HepG2 (cell line): ENCODE results near the gene NARF. TPM values are rescaled to one million over a fixed set of nuclear protein-coding genes. Genes with fewer than 3 reads are reported as not detected.

ENCODE experiments used
- ARNT2 ChIP-seq: sonication (generic); formaldehyde crosslinking; IDR thresholded peaks from 2 replicates; pipeline ENCODE4 v1.8.0; 2022; ENCODE audit warnings: mild to moderate bottlenecking, low read depth, missing genetic modification reagents, moderate library complexity
- MXI1 ChIP-seq: IDR thresholded peaks from 3 replicates; pipeline ENCODE4 v1.6.1; 2012; ENCODE audit warnings: low read depth, low read length, inconsistent platforms, borderline replicate concordance
- RCOR2 ChIP-seq: IDR thresholded peaks from 2 replicates; pipeline ENCODE4 v1.6.1; 2016; ENCODE audit warnings: missing biosample characterization, missing genetic modification reagents
- ZNF407 ChIP-seq: sonication (generic); formaldehyde crosslinking; IDR thresholded peaks from one replicate; pipeline ENCODE4 v1.5.1; 2020; ENCODE audit warnings: mild to moderate bottlenecking, missing genetic modification reagents; ENCODE audit errors: not compliant biosample characterization
- polyA plus RNA-seq, 8 experiments: library from polyadenylated mRNA; depleted of rRNA in 3 of 8; stranded (reverse) in 7 of 8; unstranded in 1 of 8; fragments of >200 nt; fragmentation: Illumina TruSeq in 4 of 8; extraction: Trizol in 4 of 8; gene quantifications; 2 replicates each; pipeline versions ENCODE4 v1.2.1 to v1.2.3, GENCODE V29; 2011 to 2016; ENCODE audit warnings: low read depth in 4 of 8, missing spikeins in 1 of 8, mixed read lengths in 1 of 8; ENCODE audit not compliant: insufficient read depth in 1 of 8
- total RNA-seq, 5 experiments: library from RNA; depleted of rRNA; stranded (reverse); fragments of >200 nt; fragmentation: Illumina TruSeq; extraction: Trizol; gene quantifications; 2 replicates each; pipeline ENCODE4 v1.2.3, GENCODE V29; 2016; ENCODE audit warnings: low read depth in 1 of 5
- TF ChIP-seq, protein P1 (sequence below): IDR thresholded peaks from 2 replicates; pipeline ENCODE4 v1.6.1; 2016

Gene NARF
- total and polyA plus RNA-seq, 2 of the 13 experiments (the other 11 are each of a cell fraction or from before 2014, with no cell fraction given): 61.1 to 144 TPM

DNA sequence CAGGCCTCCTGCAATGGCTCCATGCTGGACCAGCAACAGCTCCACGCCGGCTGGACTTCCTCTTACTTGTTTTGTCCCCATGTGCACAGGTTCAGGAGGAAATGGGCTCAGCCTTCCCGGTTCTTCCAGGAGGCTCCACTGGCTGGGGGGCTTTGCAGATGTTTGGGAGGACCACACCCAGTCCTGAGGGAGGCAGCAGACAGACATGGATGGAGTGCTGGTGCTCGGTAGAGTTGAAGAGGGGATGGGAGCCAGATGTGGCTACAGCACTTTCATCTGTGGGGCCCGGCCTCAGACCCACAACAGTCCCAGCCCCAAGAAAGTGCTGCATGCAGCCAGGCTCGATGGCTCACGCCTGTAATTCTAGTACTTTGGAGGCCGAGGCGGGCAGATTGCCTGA lies 21.8 kb downstream of the NARF start (continued):
- TF ChIP-seq ZNF407 (CRISPR knock-in tag): no peak
- TF ChIP-seq RCOR2: no peak
- TF ChIP-seq, protein P1, sequence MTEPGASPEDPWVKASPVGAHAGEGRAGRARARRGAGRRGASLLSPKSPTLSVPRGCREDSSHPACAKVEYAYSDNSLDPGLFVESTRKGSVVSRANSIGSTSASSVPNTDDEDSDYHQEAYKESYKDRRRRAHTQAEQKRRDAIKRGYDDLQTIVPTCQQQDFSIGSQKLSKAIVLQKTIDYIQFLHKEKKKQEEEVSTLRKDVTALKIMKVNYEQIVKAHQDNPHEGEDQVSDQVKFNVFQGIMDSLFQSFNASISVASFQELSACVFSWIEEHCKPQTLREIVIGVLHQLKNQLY: no peak
- no peak for TF ChIP-seq MXI1
- no peak for TF ChIP-seq ARNT2
- TF ChIP-seq, all 625 proteins: peak for 0
